ENCODE measurements around the gene TEX13C. TPM values are rescaled to one million over a fixed set of nuclear protein-coding genes. Genes with fewer than 3 reads are reported as not detected.

TEX13C gene
- total and polyA plus RNA-seq, 2 donors from 2014 or later: not detected

- Histone ChIP-seq H3K4me1 (ENCODE audit: control insufficient read depth in 2 of 3, insufficient read depth in 2 of 3, low read depth in 1 of 3, low read length in 3 of 3) (no peaks in the 10 kb centered on the region), H3K36me3 (ENCODE audit: control insufficient read depth in 2 of 3, insufficient read depth in 3 of 3, low read length in 3 of 3) (no peaks in the 10 kb centered on the region), H3K9me3 (ENCODE audit: control insufficient read depth in 2 of 3, insufficient read depth in 1 of 3, low read length in 3 of 3) (no peaks in the 10 kb centered on the region), H3K27me3 (ENCODE audit: control insufficient read depth, insufficient read depth, low read length) (no peaks in the 10 kb centered on the region), H3K9ac (ENCODE audit: low read length in 3 of 3) (no peak overlapping the region), H3K27ac (ENCODE audit: low read depth in 2 of 2, low read length in 2 of 2) (no peak overlapping the region), H3K4me3 (ENCODE audit: low read length in 3 of 3) (no peak overlapping the region)
- FAIRE-seq (no peak), DNase-seq (no peak)
- intact Hi-C loops (cut with DNase I): no loop called here
- no peak for TF ChIP-seq CTCF (IDR thresholded peaks at IDR 0.05; ENCODE audit: borderline replicate concordance, extremely low read depth, insufficient read depth)
Measured at GRCh38 chrX:125293850-125294780, 25.6 kb upstream of the TEX13C start.

GRCh38 chrX:125295337-125295736, 24.3 kb upstream of the TEX13C start:
- DNase-seq (no peak), FAIRE-seq (no peak)
- H3K4me1 ChIP-seq (ENCODE audit: control insufficient read depth in 2 of 3, insufficient read depth in 2 of 3, low read depth in 1 of 3, low read length in 3 of 3): no peaks in the 10 kb centered on the region
- no peaks in the 10 kb centered on the region for H3K9me3 ChIP-seq (ENCODE audit: control insufficient read depth in 2 of 3, insufficient read depth in 1 of 3, low read length in 3 of 3)
- intact Hi-C loops (cut with DNase I): no loop called here
- H3K4me3 ChIP-seq (ENCODE audit: low read length in 3 of 3): no peak overlapping the region
- no peak overlapping the region for H3K27ac ChIP-seq (ENCODE audit: low read depth in 2 of 2, low read length in 2 of 2)
- H3K36me3 ChIP-seq (ENCODE audit: control insufficient read depth in 2 of 3, insufficient read depth in 3 of 3, low read length in 3 of 3): no peaks in the 10 kb centered on the region
- no peak overlapping the region for H3K9ac ChIP-seq (ENCODE audit: low read length in 3 of 3)
- TF ChIP-seq CTCF (IDR thresholded peaks at IDR 0.05; ENCODE audit: borderline replicate concordance, extremely low read depth, insufficient read depth): no peak
- H3K27me3 ChIP-seq (ENCODE audit: control insufficient read depth, insufficient read depth, low read length): no peaks in the 10 kb centered on the region

GRCh38 chrX:125298871-125299270, 20.8 kb upstream of the TEX13C start:
- no peaks in the 10 kb centered on the region for H3K36me3 ChIP-seq (ENCODE audit: control insufficient read depth in 2 of 3, insufficient read depth in 3 of 3, low read length in 3 of 3)
- peak; percentile 92 for FAIRE-seq
- no peak for DNase-seq
- no peak overlapping the region for H3K27ac ChIP-seq (ENCODE audit: low read depth in 2 of 2, low read length in 2 of 2)
- intact Hi-C loops (cut with DNase I): no loop called here
- no peak overlapping the region for H3K4me3 ChIP-seq (ENCODE audit: low read length in 3 of 3)
- no peak for TF ChIP-seq CTCF (IDR thresholded peaks at IDR 0.05; ENCODE audit: borderline replicate concordance, extremely low read depth, insufficient read depth)
- no peak overlapping the region for H3K9ac ChIP-seq (ENCODE audit: low read length in 3 of 3)
- H3K4me1 ChIP-seq (ENCODE audit: control insufficient read depth in 2 of 3, insufficient read depth in 2 of 3, low read depth in 1 of 3, low read length in 3 of 3): no peaks in the 10 kb centered on the region
- no peaks in the 10 kb centered on the region for H3K27me3 ChIP-seq (ENCODE audit: control insufficient read depth, insufficient read depth, low read length)
- H3K9me3 ChIP-seq (ENCODE audit: control insufficient read depth in 2 of 3, insufficient read depth in 1 of 3, low read length in 3 of 3): no peaks in the 10 kb centered on the region
